GM18519 (cell line): ENCODE results near the gene SATB1.

Experiments
- ATAC-seq: cut with Tn5 transposase; IDR thresholded peaks from one replicate; pipeline ENCODE4 v1.9.1; 2021; ENCODE audit warnings: mild to moderate bottlenecking, moderate library complexity; ENCODE audit not compliant: unreplicated experiment, low FRiP score

Gene SATB1

DNA sequence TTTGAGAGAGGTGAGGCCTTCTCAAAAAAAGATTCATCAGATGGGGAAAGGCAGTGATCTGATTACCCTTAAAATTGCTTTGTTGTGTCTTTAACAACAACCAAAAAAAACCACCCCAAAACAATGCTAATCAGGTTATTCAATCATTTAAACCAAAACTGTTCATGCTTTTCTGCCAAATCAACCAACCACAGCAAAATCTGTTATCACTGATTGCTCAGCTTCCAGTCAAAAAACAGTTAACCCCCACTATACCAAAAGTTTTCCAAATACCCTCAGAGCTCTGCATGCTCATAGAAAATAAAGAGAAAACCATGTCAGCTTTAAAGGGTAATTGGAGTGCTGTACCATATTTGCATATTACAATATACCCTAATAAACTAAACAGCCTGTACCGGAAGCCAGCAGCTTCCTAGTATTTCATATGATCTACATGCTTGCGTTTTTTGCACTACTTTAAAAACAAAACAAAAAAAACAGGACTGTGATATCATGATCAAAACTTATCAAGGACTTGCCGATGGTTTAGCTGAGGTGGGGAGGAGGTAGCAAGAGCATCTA is 22.8 kb downstream of the SATB1 start:
- ATAC-seq = no peak

DNA sequence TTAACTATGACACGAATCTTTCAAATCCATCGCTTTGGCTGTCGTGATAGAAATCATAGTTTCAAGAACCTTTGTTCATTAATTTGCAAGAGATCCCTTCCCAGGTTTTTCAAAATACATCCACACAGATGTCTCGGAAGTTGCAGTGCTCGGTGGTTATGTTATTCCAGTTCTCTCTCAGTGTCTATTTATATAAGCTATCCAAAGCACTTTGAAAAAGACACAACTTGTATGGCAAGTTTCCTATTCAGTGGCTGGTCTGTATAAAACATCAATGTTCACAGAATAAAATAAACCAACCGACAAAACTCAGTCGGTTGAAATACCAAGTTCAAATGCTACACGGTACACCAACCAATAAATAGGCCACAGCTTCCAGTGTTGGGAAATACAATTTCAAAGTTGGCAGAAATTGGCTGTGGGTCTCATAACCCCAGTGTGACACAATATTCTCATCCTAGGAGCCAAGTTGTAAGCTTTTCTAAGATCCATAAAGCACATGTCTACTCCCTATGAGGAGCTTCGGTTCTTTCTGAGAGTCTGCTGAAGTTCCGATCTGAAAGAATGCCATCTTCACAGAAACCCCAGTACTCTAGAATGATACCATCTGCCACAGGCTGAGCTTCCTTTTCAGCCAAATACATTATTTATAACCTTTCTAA is 23.7 kb downstream of the SATB1 start:
- no peak for ATAC-seq

DNA sequence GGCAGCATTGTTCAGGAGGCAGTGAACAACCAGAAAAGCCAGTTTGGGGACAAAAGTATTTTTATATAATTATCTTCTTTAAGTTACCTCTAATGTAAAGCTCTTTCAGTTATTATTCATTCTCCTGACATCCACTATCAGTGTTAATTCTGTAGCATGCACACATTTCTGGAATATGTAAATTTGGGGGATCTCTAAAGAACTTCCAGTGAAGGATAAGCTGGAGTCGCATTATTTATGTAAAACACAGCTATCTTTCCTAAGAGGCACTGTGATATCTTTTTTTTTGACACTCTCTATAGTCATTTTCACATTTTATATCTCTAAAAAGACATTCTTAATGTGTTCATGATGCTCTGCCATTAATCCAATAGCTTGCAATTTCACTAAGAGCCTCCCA is 26.7 kb downstream of the SATB1 start:
- ATAC-seq = no peak

GRCh38 chr3:18396428-18396827 is 28.7 kb downstream of the SATB1 start:
- ATAC-seq = no peak

DNA sequence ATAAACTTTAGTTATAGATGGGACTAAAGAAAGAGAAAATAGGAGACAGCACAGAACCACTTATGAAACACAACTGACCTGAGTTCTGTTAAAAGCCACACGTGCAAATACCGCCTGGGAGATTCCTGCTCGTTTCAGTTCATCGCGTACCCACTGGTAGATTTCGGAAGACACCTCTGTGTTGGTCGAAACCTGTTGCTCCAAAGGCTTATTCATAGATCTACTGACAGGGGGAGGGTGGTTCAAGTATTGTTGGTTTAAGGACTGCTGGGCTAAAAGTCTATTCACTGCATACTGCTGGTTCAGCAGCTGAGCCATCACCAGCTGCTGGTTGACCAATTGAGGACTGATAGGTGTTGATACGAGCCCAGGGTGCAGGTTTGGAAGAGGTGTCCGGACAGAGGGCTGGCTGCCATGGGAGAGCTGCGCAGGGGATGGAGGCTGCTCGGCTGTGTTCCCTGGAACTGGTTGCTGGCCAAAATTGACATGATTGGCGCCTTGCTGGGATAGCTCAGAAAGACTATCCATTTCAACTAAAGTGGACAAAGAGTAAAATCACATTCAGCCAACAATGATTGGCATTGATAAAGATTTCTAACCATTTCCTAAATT is 30.6 kb downstream of the SATB1 start:
- ATAC-seq = no peak

DNA sequence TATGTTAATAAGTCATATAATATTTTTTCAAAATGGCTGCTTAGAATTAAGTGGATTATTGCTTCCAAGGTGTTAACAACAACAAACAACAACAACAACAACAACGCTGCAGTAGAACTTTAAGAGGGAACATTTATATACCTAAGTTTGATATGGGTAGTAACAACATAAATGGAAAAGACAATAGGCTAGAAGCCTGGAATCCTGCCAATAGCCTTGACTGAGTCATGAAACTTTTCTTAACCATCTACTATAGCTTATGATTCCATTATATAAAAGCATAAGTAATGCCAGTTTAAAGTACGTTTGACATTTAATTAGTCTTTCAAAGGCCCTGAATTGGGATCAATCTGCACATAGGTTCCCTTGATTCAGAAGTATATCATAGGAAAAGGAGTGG is 31.2 kb downstream of the SATB1 start:
- no peak for ATAC-seq

- no peak for ATAC-seq
Measured at GRCh38 chr3:18390024-18390660, 35.0 kb downstream of the SATB1 start.

- ATAC-seq = no peak
Measured at GRCh38 chr3:18389108-18389733, 35.9 kb downstream of the SATB1 start.

DNA sequence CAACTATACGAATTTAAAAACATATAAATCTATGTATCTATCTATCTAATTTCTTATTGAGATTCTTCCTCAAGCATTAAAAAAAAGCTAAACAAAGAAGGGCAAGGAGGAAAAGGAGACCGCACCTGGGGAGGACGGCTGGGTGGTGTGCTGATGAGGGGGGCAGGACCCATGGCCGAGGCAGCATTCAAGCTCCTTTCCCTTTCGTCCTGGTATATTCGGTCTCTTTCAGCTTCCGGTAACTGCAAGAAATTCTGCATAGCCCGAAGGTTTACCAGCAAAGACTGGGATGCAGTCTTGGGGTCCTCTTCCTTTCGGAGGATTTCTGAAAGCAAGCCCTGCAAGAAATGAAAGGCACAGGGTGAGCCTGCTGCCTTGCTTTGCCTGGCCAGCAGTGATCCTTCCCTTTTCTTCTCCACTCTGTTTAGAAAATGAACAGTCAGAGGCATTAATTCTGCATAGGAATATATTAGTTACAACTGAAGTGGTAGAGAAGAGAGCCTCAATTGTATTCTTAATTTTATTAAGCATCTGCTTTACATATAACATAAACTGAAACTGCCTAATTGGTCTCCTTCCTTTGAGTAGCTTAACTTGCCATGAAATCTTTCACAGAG is 38.8 kb downstream of the SATB1 start:
- ATAC-seq = no peak

- no peak for ATAC-seq
Measured at GRCh38 chr3:18385706-18386105, 39.4 kb downstream of the SATB1 start.

- ATAC-seq = no peak
Measured at GRCh38 chr3:18382760-18383369, 42.3 kb downstream of the SATB1 start.

GRCh38 chr3:18379647-18380046 is 45.5 kb downstream of the SATB1 start:
- no peak for ATAC-seq

DNA sequence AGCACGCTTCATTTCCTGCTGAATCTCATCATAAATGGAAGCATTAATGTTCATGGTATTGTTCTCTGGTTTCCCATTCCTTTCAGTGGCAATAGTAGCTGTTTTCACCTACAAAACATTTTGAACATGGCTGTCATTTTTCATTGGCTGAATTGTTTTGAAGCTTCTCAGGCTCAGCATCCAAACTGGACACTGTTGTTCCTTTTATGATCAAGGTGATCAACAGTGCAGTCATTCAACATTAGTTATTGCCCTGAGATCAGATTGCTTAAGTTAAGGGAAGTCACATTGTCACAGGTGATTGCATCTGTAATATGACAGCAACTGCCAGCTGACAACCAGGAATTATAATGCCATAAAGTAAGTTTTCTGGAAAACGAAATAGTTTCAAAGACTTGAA is 46.9 kb downstream of the SATB1 start:
- no peak for ATAC-seq

GRCh38 chr3:18376682-18377081 is 48.5 kb downstream of the SATB1 start:
- no peak for ATAC-seq

DNA sequence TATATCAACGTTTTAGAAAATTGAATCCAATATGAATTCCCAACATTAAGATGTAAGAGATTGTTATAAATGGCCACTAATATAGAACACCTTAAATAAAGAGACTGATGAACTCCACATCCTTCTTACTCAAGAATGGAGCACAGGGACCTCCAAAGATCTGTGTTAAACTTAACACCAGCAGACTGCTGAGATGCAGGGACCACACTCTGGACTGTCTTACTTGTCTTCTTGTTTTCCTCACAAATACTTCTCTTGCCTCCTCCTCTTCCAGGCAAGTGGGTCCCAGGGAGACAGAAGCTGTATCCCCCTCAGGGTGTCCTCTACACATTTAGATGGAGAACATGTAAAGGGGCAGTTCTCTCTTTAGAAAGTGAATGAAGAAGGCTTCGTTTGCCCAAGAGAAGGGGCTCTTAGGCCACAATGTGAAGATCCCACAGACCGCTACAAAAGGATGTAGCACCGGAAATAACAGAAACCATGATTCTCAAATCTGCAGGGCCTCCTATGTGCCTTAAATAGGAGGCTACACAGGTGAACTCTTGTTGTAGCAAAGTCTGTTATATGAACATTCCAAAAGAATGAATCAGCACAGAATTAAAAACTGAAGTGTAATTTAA is 52.2 kb downstream of the SATB1 start:
- no peak for ATAC-seq

- ATAC-seq = no peak
Measured at GRCh38 chr3:18370672-18371071, 54.5 kb downstream of the SATB1 start.

GRCh38 chr3:18369551-18370185 is 55.5 kb downstream of the SATB1 start:
- ATAC-seq = no peak

DNA sequence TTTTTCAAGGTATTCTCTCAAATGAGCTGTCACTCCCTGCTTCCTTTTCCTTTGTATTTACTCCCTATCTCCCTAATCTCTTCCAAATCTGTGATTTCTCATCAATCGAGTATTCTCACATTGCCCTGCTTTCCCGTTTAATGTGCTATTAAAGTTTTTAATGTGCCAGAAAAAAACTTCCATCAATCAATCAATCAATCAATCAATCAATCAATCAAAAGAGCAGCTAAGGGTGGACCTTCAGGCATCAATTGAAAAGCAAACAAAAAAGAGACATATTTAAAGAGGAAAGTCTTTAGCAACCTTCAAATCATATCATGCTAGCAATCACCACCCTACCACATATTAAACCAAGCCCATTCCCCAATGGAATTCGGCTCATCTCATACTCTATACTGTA is 58.9 kb downstream of the SATB1 start:
- no peak for ATAC-seq

DNA sequence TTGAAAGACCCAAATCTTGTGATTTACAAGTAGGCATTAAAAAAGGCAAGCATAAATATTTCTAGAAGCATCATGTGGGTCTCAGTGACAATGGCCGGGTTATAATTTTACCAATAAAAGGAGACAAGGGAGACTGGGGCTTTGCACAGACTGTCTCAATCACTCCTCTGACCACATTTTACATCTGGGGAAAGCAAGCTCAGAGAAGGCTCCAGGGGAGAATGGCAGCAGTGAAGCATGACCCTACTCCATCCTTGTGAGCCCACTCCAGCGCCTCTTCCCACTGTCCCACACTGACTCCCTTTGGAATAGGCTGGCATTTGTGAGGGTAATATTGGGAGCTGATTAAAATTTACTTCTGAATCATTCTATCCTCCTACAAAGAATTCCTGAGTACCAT is 61.8 kb downstream of the SATB1 start:
- ATAC-seq = no peak

DNA sequence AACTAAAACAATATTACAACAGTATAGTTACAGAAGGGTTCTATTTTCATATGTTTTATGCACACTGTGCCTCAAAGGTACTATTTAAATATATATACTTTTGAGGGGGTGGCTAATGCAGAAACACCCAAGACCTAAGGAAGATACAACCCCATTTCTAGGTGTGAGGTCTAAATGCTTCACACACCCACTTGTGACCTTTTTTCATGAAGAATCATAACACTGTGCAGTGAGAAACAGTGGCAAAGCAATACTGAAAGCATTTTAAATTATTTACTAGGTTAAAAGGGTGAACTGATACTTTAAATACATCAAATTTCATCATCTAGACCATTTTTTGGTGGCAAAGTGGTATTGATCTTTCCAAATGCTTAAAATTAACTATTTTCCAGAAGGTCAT is 67.4 kb downstream of the SATB1 start:
- no peak for ATAC-seq
